Heart left ventricle (tissue), 16 donors: ENCODE measurements around the gene ATG3. TPM values are rescaled to one million over a fixed set of nuclear protein-coding genes. Genes with fewer than 3 reads are reported as not detected.
"Not testable (repeated sequence)": the region's sequence is repeated elsewhere in the genome, so short reads cannot be mapped to it uniquely, and the experiment has no call there.

Experiments used
- ATAC-seq, 4 donors: fragments of 200-7000 bp; cut with Tn5 transposase; one replicate each; pipeline ENCODE4 v1.9.1; 2020 to 2022; ENCODE audit warnings: moderate library complexity in 4 of 4, mild to moderate bottlenecking in 3 of 4, moderate number of reproducible peaks in 1 of 4
- DNase-seq, 5 donors: peaks; one replicate each; pipeline ENCODE4 v3.0.0-alpha.2; 2020
- H3K27ac ChIP-seq, 12 donors: fragments of 200-600 bp; sonication (generic) in 4 of 12; one replicate each; pipeline versions ENCODE4 v1.5.0 to v1.8.0; 2016 to 2022; ENCODE audit warnings: mild to moderate bottlenecking in 2 of 12
- H3K27me3 ChIP-seq, 9 donors: fragments of 200-600 bp; sonication (generic) in 2 of 9; one replicate each; pipeline versions ENCODE4 v1.5.1 to v1.8.0; 2016 to 2022; ENCODE audit warnings: mild to moderate bottlenecking in 3 of 9
- H3K36me3 ChIP-seq, 9 donors: fragments of 200-600 bp; sonication (generic) in 2 of 9; one replicate each; pipeline versions ENCODE4 v1.5.0 to v1.8.0; 2018 to 2022; ENCODE audit warnings: mild to moderate bottlenecking in 2 of 9
- H3K4me1 ChIP-seq, 12 donors: fragments of 200-600 bp; sonication (generic) in 4 of 12; one replicate each; pipeline versions ENCODE4 v1.5.0 to v1.8.0; 2016 to 2022; ENCODE audit warnings: mild to moderate bottlenecking in 3 of 12
- H3K4me3 ChIP-seq, 12 donors: fragments of 200-600 bp; sonication (generic) in 4 of 12; one replicate each; pipeline versions ENCODE4 v1.5.0 to v1.8.0; 2017 to 2022; ENCODE audit warnings: mild to moderate bottlenecking in 9 of 12, moderate library complexity in 4 of 12
- H3K9me3 ChIP-seq, 12 donors: fragments of 200-600 bp; sonication (generic) in 4 of 12; one replicate each; pipeline versions ENCODE4 v1.5.0 to v1.8.0; 2016 to 2022; ENCODE audit warnings: mild to moderate bottlenecking in 1 of 12
- POLR2A ChIP-seq, 2 donors: fragments of 450-650 bp; IDR thresholded peaks; one replicate each; pipeline ENCODE4 v1.6.1; 2017; ENCODE audit warnings: antibody characterized with exemption in 2 of 2, mild to moderate bottlenecking in 2 of 2, moderate library complexity in 2 of 2
- WGBS, 4 donors: extraction: QIAGEN DNeasy Blood & Tissue Kit in 2 of 4; methylation state at CpG; one replicate each; pipeline versions ENCODE4 v1.1.5 to v1.1.7; 2013 to 2018; 5-methylcytosine and 5-hydroxymethylcytosine counted together
- intact Hi-C, 10 donors: fragments of 100-400 bp; cut with DNase I; formaldehyde crosslinking; loops; one replicate each; pipeline versions ENCODE4 v1.11.1 to v1.14.2; 2022
- polyA plus RNA-seq, 2 donors: library from polyadenylated mRNA; stranded (reverse); fragments of 200-250 nt; gene quantifications; one replicate each; pipeline ENCODE4 v1.2.3, GENCODE V29; 2013
- total RNA-seq, 9 donors: library from RNA; depleted of rRNA in 2 of 9; stranded (reverse); fragments of >200 nt in 2 of 9; fragmentation: NEBNext Ultra II Directional in 3 of 9; extraction: Animal tissue kit (Norgen Biotek cat#: 25700) in 3 of 9; gene quantifications; one replicate each; pipeline versions ENCODE4 v1.1.0 to v1.2.4, GENCODE V29; 2016 to 2023
- TF ChIP-seq, protein P1 (sequence below), 12 donors: fragments of 200-600 bp; sonication (generic) in 4 of 12; IDR thresholded peaks; one replicate each; pipeline versions ENCODE4 v1.5.0 to v1.8.0; 2018 to 2022; ENCODE audit warnings: antibody characterized with exemption in 12 of 12, mild to moderate bottlenecking in 5 of 12
- donor health status: ischemic (EF 13 %, LVEDD 7.1; RV severe dilation, severe dysfunction).
- donor health status: healthy with polysubstance abuse.
- donor health status: DM: no; HTN: yes; CAD: no.
- donor health status: DM: no; HTN: no; CAD: no.
- donor health status: ischemic (EF 25% LVEDD 6.9; RV normal size, moderate dysfunction).
- donor health status: ischemic (EF 25% LVEDD 5.7; RV mildly dilated, moderate dysfunction).
- donor health status: healthy.
- donor health status: DM: yes; HTN: yes; CAD: no.
- donor health status: ischemic (EF 35%, LVEDD 5.7; RV mildly dilated, moderate dysfunction).
- donor health status: nonischemic (EF 11% LVEDD 7.7; RV severe dilation, severe dysfunction).
- donor health status: DM: yes; HTN: yes; CAD: no.
- donor health status: PGD.
- donor health status: ischemic (EF 29% LVEDD 5.4; RV normal size, mild dysfunction).
- donor health status: nonischemic (EF 23%, LVEDD 6.1; RV moderate dilation, normal function).

The ATG3 gene
- total and polyA plus RNA-seq, 11 donors = 20.1 to 75.9 (median 47.2) TPM

DNA sequence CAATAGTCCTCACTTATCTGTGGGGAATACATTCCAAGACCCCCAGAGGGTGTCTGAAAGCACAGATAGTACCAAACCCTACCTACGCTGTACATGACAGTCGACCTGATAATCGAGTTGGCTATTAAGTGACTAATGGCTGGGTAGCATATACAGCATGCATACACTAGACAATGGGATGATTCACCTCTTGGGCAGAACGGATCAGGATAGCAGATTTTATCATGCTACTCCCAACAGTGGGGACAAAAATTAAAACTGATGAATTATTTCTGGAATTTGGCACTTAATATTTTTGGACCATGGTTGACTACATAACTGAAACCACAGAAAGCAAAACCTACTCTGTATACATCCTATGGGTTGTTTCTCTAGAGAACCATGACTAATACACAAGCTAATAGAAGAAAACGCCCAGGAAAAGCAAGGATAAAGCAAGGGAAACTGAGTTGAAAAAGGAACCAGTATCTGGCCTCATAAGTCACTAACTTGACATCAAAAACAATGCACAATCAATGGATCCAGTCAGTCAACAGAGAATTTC, 15.5 kb downstream of the ATG3 start:
- 89 to 95% (median 93%) methylated on average over 5 of the region's 5 CpGs for WGBS, 4 donors
- DNase-seq (no peak), ATAC-seq (no peak)
- Histone ChIP-seq H3K36me3 (peaks cover 4 to 99% (median 70%) of the 10 kb centered on the region in 9 donors), H3K9me3 (no peaks in the 10 kb centered on the region), H3K4me1 (peaks cover 0 to 14% (median 5%) of the 10 kb centered on the region in 12 donors), H3K4me3 (no peak overlapping the region), H3K27me3 (no peaks in the 10 kb centered on the region), H3K27ac (no peak overlapping the region)
- no peak for TF ChIP-seq POLR2A (IDR thresholded peaks at IDR 0.05)
- TF ChIP-seq, protein P1, sequence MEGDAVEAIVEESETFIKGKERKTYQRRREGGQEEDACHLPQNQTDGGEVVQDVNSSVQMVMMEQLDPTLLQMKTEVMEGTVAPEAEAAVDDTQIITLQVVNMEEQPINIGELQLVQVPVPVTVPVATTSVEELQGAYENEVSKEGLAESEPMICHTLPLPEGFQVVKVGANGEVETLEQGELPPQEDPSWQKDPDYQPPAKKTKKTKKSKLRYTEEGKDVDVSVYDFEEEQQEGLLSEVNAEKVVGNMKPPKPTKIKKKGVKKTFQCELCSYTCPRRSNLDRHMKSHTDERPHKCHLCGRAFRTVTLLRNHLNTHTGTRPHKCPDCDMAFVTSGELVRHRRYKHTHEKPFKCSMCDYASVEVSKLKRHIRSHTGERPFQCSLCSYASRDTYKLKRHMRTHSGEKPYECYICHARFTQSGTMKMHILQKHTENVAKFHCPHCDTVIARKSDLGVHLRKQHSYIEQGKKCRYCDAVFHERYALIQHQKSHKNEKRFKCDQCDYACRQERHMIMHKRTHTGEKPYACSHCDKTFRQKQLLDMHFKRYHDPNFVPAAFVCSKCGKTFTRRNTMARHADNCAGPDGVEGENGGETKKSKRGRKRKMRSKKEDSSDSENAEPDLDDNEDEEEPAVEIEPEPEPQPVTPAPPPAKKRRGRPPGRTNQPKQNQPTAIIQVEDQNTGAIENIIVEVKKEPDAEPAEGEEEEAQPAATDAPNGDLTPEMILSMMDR (IDR thresholded peaks at IDR 0.05) = no peak
- intact Hi-C loops = no loop called here

DNA sequence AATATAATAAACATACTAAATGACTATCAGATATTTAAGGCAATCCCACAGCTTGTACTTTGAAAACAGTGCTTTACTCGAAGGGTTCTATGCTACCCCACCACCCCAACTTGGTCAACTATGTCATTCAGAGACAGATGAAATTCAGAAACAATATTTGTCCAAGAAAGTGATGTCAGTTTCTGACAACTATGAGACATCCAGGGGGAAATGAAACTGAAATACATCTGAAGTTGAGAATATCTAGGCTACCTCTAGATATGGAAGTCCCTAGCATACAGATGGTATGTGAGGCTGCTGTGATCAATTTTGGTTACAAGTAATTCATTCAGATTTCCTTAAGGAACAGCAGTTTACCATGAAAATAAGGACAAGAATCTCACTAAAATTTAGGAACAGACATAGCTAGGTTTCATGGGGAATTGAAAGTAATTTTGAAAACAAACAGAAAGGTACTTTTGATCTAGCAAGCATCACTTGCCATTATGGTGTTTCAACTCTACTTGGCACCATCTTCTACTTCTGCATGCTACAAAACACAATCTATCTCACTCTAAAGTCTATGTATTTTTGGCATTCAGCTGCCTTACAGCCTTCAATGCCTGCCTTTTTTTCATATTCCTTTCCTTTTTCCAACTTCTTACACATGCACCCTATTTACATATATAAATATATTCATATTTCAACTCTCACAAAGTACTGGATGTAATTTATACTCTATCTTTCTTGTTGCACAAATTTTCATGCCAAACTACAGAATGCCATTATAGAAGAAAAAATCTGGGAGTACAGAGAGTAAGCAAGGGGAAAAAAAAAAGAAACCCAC, 21.7 kb downstream of the ATG3 start:
- DNase-seq (no peak), ATAC-seq (no peak)
- Histone ChIP-seq H3K4me3 (no peak overlapping the region), H3K27me3 (no peaks in the 10 kb centered on the region), H3K4me1 (peaks cover 0 to 9% (median 0%) of the 10 kb centered on the region in 12 donors), H3K9me3 (no peaks in the 10 kb centered on the region), H3K27ac (no peak overlapping the region), H3K36me3 (peaks cover 0 to 95% (median 65%) of the 10 kb centered on the region in 9 donors)
- WGBS, 4 donors = 98 to 100% (median 100%) methylated on average over 1 of the region's 1 CpG
- TF ChIP-seq POLR2A (IDR thresholded peaks at IDR 0.05) = no peak
- TF ChIP-seq, protein P1 (IDR thresholded peaks at IDR 0.05) = no peak
- intact Hi-C loops = loop anchor here in 4 of 10 donors (10.0 kb wide), 1 partner anchor 425 kb away; no protein-coding TSS in a partner anchor

DNA sequence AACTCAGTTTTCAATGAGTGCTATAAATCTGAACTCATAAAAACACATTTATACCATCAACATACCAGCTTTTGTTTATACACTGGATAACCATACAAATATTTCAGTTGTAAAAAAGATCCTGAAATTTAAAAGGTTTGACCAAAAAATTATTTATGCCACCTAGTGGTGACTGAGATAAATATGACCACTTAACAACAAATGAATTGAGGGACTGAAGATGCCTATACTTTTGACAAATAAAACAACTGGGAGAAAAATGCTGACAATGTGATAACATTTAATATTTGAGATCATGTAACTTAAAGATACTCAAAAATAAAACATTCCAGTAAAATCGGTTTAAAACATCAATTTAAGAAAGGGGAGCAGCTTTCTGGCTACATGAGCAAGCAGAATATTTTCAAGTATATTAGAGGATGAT, 30.4 kb downstream of the ATG3 start:
- ATAC-seq = no peak
- 2 to 22% (median 7%) methylated on average over 1 of the region's 1 CpG for WGBS, 4 donors
- TF ChIP-seq, protein P1 (IDR thresholded peaks at IDR 0.05) = peak; percentile 26 to 67 (median 52)
- no peak for TF ChIP-seq POLR2A (IDR thresholded peaks at IDR 0.05)
- peaks cover 0 to 92% (median 87%) of the 10 kb centered on the region in 9 donors for H3K36me3 ChIP-seq
- H3K27me3 ChIP-seq = no peaks in the 10 kb centered on the region
- H3K27ac ChIP-seq = no peak overlapping the region
- H3K4me3 ChIP-seq = no peak overlapping the region
- no peaks in the 10 kb centered on the region for H3K9me3 ChIP-seq
- no peak for DNase-seq
- no peaks in the 10 kb centered on the region for H3K4me1 ChIP-seq
- intact Hi-C loops = loop anchor here in 9 of 10 donors (5.0 to 10.0 kb wide), 4 partner anchors 239 to 419 kb away; partner anchors contain the start of gene SLC9C1 (in 3 of the 9)

DNA sequence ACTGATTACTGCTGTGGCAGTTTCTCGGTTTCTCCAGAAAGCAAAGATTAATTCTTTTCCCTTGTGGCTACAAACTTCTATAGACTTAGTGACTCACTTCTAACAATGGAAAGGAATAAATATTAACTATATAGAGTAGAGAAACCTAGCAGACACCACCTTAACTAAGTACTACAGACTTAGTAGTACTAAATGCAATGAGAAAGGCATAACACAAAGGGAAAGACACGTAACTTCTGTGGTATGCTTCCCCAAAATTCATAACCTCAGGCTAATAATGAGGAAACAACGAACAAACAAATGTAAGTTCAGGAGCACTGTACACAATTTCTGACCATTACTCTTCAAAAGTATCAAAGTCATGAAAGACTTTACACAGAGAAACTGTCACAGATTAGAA, 31.2 kb downstream of the ATG3 start:
- H3K27ac ChIP-seq = no peak overlapping the region
- intact Hi-C loops = loop anchor here in 9 of 10 donors (5.0 to 10.0 kb wide), 4 partner anchors 238 to 418 kb away; partner anchors contain the start of gene SLC9C1 (in 3 of the 9)
- H3K27me3 ChIP-seq = no peaks in the 10 kb centered on the region
- no peaks in the 10 kb centered on the region for H3K9me3 ChIP-seq
- ATAC-seq = no peak
- 89 to 97% (median 93%) methylated on average over 3 of the region's 3 CpGs for WGBS, 4 donors
- H3K4me1 ChIP-seq = no peaks in the 10 kb centered on the region
- TF ChIP-seq POLR2A (IDR thresholded peaks at IDR 0.05) = no peak
- TF ChIP-seq, protein P1 (IDR thresholded peaks at IDR 0.05) = no peak
- peaks cover 0 to 92% (median 87%) of the 10 kb centered on the region in 9 donors for H3K36me3 ChIP-seq
- H3K4me3 ChIP-seq = no peak overlapping the region
- no peak for DNase-seq

DNA sequence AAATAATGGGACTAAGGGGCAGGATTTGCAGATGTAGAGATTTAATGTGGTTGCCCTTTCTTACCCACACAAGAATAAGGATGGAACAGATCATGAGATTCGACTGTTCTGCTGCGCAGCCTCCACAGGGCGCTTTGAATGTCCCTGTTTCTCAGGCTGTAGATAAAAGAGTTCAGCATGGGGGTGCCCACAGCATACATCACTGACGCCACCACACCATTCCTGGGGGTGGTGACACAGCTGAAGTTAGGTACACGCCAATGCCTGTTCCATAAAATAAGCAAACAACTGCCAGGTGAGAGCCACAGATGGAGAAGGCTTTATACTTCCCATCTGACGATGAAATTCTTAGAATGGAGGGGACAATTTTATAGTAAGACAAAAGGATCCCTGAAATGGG, 37.6 kb downstream of the ATG3 start:
- 92 to 95% (median 94%) methylated on average over 6 of the region's 6 CpGs for WGBS, 4 donors
- intact Hi-C loops = loop anchor here in 6 of 10 donors (5.0 to 10.0 kb wide), 5 partner anchors 232 to 397 kb away; partner anchors contain the start of genes GCSAM (in 4 of the 6) and SLC9C1 (in 2 of the 6)
- peaks cover 0 to 49% (median 32%) of the 10 kb centered on the region in 9 donors for H3K36me3 ChIP-seq
- not testable (repeated sequence) for DNase-seq, H3K27me3 ChIP-seq, H3K4me1 ChIP-seq, H3K27ac ChIP-seq, ATAC-seq, H3K9me3 ChIP-seq, H3K4me3 ChIP-seq
